GM18951 (cell line): ENCODE data around the gene TNS3.

Source experiments
- POLR2A ChIP-seq: IDR thresholded peaks from 4 replicates; pipeline ENCODE4 v1.6.1; 2011; ENCODE audit warnings: mild to moderate bottlenecking; ENCODE audit not compliant: insufficient read length, insufficient read depth; ENCODE audit errors: extremely low read depth
- in situ Hi-C: fragments of 300-500 bp; cut with MboI; formaldehyde crosslinking; loops from one replicate; pipeline ENCODE4 v1.12.0; 2022; ENCODE audit warnings: low sequenced_read_pairs, mixed read lengths, inconsistent platforms; ENCODE audit not compliant: unreplicated experiment

The TNS3 gene

GRCh38 chr7:47255007-47255406 lies 326.9 kb downstream of the TNS3 start:
- no peak for TF ChIP-seq POLR2A
- in situ Hi-C loops = loop anchor here (10.0 kb wide), 1 partner anchor 70 kb away; no protein-coding TSS in a partner anchor

- TF ChIP-seq POLR2A = peak; percentile 39
Observed at GRCh38 chr7:47254081-47254977, 327.6 kb downstream of the TNS3 start.

GRCh38 chr7:47253650-47254080 lies 328.2 kb downstream of the TNS3 start:
- TF ChIP-seq POLR2A = no peak
- in situ Hi-C loops = loop anchor here (10.0 kb wide), 1 partner anchor 69 kb away; no protein-coding TSS in a partner anchor

More at GRCh38 chr7:47254081-47254977, 327.6 kb downstream of the TNS3 start:
- in situ Hi-C loops = loop anchor here (10.0 kb wide), 1 partner anchor 70 kb away; no protein-coding TSS in a partner anchor

GRCh38 chr7:47252675-47253074 lies 329.2 kb downstream of the TNS3 start:
- in situ Hi-C loops = loop anchor here (10.0 kb wide), 1 partner anchor 68 kb away; no protein-coding TSS in a partner anchor
- TF ChIP-seq POLR2A = no peak

- in situ Hi-C loops = no loop called here
- no peak for TF ChIP-seq POLR2A
Observed at GRCh38 chr7:47249361-47249760, 332.6 kb downstream of the TNS3 start.

- no peak for TF ChIP-seq POLR2A
- in situ Hi-C loops = no loop called here
Observed at GRCh38 chr7:47248797-47249196, 333.1 kb downstream of the TNS3 start.

GRCh38 chr7:47247132-47247531 lies 334.8 kb downstream of the TNS3 start:
- in situ Hi-C loops = no loop called here
- TF ChIP-seq POLR2A = no peak

GRCh38 chr7:47244692-47245091 lies 337.2 kb downstream of the TNS3 start:
- in situ Hi-C loops = no loop called here
- TF ChIP-seq POLR2A = no peak

- no peak for TF ChIP-seq POLR2A
- in situ Hi-C loops = no loop called here
Observed at GRCh38 chr7:47241112-47242065, 340.5 kb downstream of the TNS3 start.

- no peak for TF ChIP-seq POLR2A
- in situ Hi-C loops = no loop called here
Observed at GRCh38 chr7:47239931-47240421, 341.9 kb downstream of the TNS3 start.

- no peak for TF ChIP-seq POLR2A
- in situ Hi-C loops = no loop called here
Observed at GRCh38 chr7:47239034-47239433, 342.9 kb downstream of the TNS3 start.

GRCh38 chr7:47236480-47237129 lies 345.3 kb downstream of the TNS3 start:
- in situ Hi-C loops = no loop called here
- TF ChIP-seq POLR2A = no peak
